HepG2 (cell line): Measurements from ENCODE around the gene MRFAP1L1. TPM values are rescaled to one million over a fixed set of nuclear protein-coding genes. Genes with fewer than 3 reads are reported as not detected.

ENCODE experiments used
- DR1 ChIP-seq: sonication (generic); formaldehyde crosslinking; IDR thresholded peaks from 2 replicates; pipeline ENCODE4 v1.8.0; 2021; ENCODE audit warnings: mild to moderate bottlenecking, missing genetic modification reagents, inconsistent platforms
- EP300 ChIP-seq, 3 experiments: sonication (generic) in 1 of 3; formaldehyde crosslinking in 1 of 3; IDR thresholded peaks; 2 replicates each; pipeline versions ENCODE4 v1.5.1 to v1.6.1; 2011 to 2020; ENCODE audit warnings: low read depth in 2 of 3, low read length in 2 of 3, borderline replicate concordance in 1 of 3, improper control_type of control experiment in 1 of 3, mild to moderate bottlenecking in 1 of 3, missing genetic modification reagents in 1 of 3, moderate library complexity in 1 of 3
- FOXC1 ChIP-seq: sonication (generic); formaldehyde crosslinking; IDR thresholded peaks from 2 replicates; pipeline ENCODE4 v1.8.0; 2022; ENCODE audit warnings: mild to moderate bottlenecking, missing genetic modification reagents, borderline replicate concordance
- HMG20A ChIP-seq: IDR thresholded peaks from 2 replicates; pipeline ENCODE4 v1.6.1; 2016; ENCODE audit warnings: borderline replicate concordance
- JARID2 ChIP-seq: sonication (generic); formaldehyde crosslinking; IDR thresholded peaks from 2 replicates; pipeline ENCODE4 v1.8.1; 2023; ENCODE audit warnings: missing genetic modification reagents, inconsistent platforms; ENCODE audit not compliant: insufficient replicate concordance
- NAIF1 ChIP-seq: sonication (generic); formaldehyde crosslinking; IDR thresholded peaks from 2 replicates; pipeline ENCODE4 v1.5.0; 2020; ENCODE audit warnings: mild to moderate bottlenecking, missing genetic modification reagents, borderline replicate concordance
- PHB2 ChIP-seq: fragments of 450-650 bp; IDR thresholded peaks from 2 replicates; pipeline ENCODE4 v1.6.1; 2018; ENCODE audit not compliant: partially characterized antibody
- SIX4 ChIP-seq: sonication (generic); formaldehyde crosslinking; IDR thresholded peaks from 2 replicates; pipeline ENCODE4 v1.4.0; 2020; ENCODE audit warnings: missing genetic modification reagents
- SOX6 ChIP-seq, 2 experiments: fragments of 450-650 bp in 1 of 2; sonication (generic) in 1 of 2; formaldehyde crosslinking in 1 of 2; IDR thresholded peaks; 2 replicates each; pipeline versions ENCODE4 v1.4.0 to v1.6.1; 2017 to 2020; ENCODE audit warnings: antibody characterized with exemption in 1 of 2, mild to moderate bottlenecking in 1 of 2, missing genetic modification reagents in 1 of 2
- WIZ ChIP-seq: sonication (generic); formaldehyde crosslinking; IDR thresholded peaks from 2 replicates; pipeline ENCODE4 v1.5.1; 2020; ENCODE audit warnings: mild to moderate bottlenecking, missing genetic modification reagents
- XBP1 ChIP-seq: sonication (generic); formaldehyde crosslinking; IDR thresholded peaks from 2 replicates; pipeline ENCODE4 v1.5.0; 2020; ENCODE audit warnings: missing genetic modification reagents
- ZBTB20 ChIP-seq: sonication (generic); formaldehyde crosslinking; IDR thresholded peaks from 2 replicates; pipeline ENCODE4 v1.8.1; 2023; ENCODE audit warnings: missing genetic modification reagents, low read depth, mild to moderate bottlenecking, borderline replicate concordance
- ZFP90 ChIP-seq: sonication (generic); formaldehyde crosslinking; IDR thresholded peaks from 2 replicates; pipeline ENCODE4 v1.8.0; 2022; ENCODE audit warnings: missing genetic modification reagents, mild to moderate bottlenecking, inconsistent platforms, borderline replicate concordance
- ZNF383 ChIP-seq: sonication (generic); formaldehyde crosslinking; IDR thresholded peaks from 2 replicates; pipeline ENCODE4 v1.4.0; 2020; ENCODE audit warnings: missing genetic modification reagents, mild to moderate bottlenecking, borderline replicate concordance
- ZNF7 ChIP-seq: IDR thresholded peaks from 2 replicates; pipeline ENCODE4 v1.6.1; 2016; ENCODE audit warnings: missing biosample characterization, missing genetic modification reagents
- ZNF773 ChIP-seq: sonication (generic); formaldehyde crosslinking; IDR thresholded peaks from 2 replicates; pipeline ENCODE4 v1.4.0; 2020; ENCODE audit warnings: missing genetic modification reagents, borderline replicate concordance
- ZNF850 ChIP-seq: sonication (generic); formaldehyde crosslinking; conservative IDR thresholded peaks from 2 replicates; pipeline ENCODE4 v1.9.0; 2021; ENCODE audit warnings: mild to moderate bottlenecking, missing genetic modification reagents
- polyA plus RNA-seq, 8 experiments: library from polyadenylated mRNA; depleted of rRNA in 3 of 8; stranded (reverse) in 7 of 8; unstranded in 1 of 8; fragments of >200 nt; fragmentation: Illumina TruSeq in 4 of 8; extraction: Trizol in 4 of 8; gene quantifications; 2 replicates each; pipeline versions ENCODE4 v1.2.1 to v1.2.3, GENCODE V29; 2011 to 2016; ENCODE audit warnings: low read depth in 4 of 8, missing spikeins in 1 of 8, mixed read lengths in 1 of 8; ENCODE audit not compliant: insufficient read depth in 1 of 8
- total RNA-seq, 5 experiments: library from RNA; depleted of rRNA; stranded (reverse); fragments of >200 nt; fragmentation: Illumina TruSeq; extraction: Trizol; gene quantifications; 2 replicates each; pipeline ENCODE4 v1.2.3, GENCODE V29; 2016; ENCODE audit warnings: low read depth in 1 of 5
- TF ChIP-seq, protein P1 (sequence below): IDR thresholded peaks from 2 replicates; pipeline ENCODE4 v1.6.1; 2016; ENCODE audit warnings: missing genetic modification reagents, missing compliant biosample characterization
- TF ChIP-seq, protein P2 (sequence below): sonication (generic); formaldehyde crosslinking; IDR thresholded peaks from 2 replicates; pipeline ENCODE4 v1.4.0; 2020; ENCODE audit warnings: missing genetic modification reagents
- TF ChIP-seq, protein P3 (sequence below): sonication (generic); formaldehyde crosslinking; IDR thresholded peaks from 2 replicates; pipeline ENCODE4 v1.5.0; 2020; ENCODE audit warnings: missing genetic modification reagents
- TF ChIP-seq, protein P4 (sequence below): sonication (generic); formaldehyde crosslinking; IDR thresholded peaks from 2 replicates; pipeline ENCODE4 v1.4.0; 2020; ENCODE audit warnings: missing genetic modification reagents
- TF ChIP-seq, protein P5 (sequence below), 2 experiments: sonication (generic) in 1 of 2; formaldehyde crosslinking in 1 of 2; IDR thresholded peaks; 2 replicates each; pipeline versions ENCODE4 v1.4.0 to v1.6.1; 2018 to 2020; ENCODE audit warnings: missing genetic modification reagents in 2 of 2, borderline replicate concordance in 1 of 2, low read depth in 1 of 2, mild to moderate bottlenecking in 1 of 2, missing biosample characterization in 1 of 2

Gene MRFAP1L1
- total and polyA plus RNA-seq, 2 of the 13 experiments (the other 11 are each of a cell fraction or from before 2014, with no cell fraction given) = 44.8 to 76.6 TPM

DNA sequence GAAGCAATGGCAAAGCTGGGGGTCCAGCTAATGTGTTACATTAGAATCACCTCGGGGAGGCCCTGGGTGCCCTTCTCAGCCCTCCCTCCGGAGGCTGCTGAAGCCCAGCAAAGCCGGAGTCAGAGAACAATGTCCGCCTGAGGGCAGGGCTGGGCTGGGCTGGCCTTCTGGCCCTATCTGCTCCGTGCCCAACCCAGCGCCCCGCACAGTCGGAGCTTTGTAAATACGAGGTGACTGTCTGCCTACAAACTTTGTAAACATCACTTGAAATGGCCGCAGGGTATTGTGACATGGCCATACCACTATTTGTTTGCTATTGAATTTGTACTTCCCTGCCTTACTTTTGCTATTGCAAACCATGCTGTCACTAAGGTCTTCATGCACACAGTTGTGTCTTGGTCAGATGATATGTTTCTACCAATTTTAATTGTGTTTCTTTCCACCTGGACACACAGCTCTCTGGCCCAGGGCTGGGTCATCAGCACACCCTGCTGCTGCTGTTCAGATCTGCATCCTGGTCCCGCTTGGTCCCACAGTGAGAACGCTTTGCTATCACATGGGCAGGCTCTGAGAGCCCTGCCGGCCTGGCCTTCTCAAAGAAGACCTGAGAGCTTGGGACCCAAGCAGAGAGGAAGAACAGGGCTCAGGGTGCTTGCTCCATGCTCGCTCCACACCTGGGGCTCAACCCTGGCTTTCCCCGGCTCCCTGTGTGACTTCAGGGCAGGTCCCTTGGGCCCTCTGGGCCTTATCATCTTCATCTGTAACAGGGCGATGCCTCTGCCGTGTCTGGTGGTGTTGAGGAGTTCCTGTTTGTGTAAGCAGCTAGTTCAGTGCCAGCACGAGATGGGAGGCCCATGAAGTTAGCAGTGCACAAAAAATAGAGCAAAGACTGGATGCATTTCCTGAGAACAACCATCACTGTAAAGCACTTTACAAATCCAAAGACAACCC lies 13.7 kb downstream of the MRFAP1L1 start (continued):
- TF ChIP-seq WIZ (CRISPR knock-in tag) (no peak; the same call in 1 of the 2 replicates), NAIF1 (CRISPR knock-in tag) (no peak), SIX4 (CRISPR knock-in tag) (peak; percentile 76), ZNF7 (CRISPR knock-in tag) (peak; percentile 94), PHB2 (no peak), SOX6 (IDR thresholded peaks at IDR 0.05) (no peak), SOX6 (CRISPR knock-in tag; IDR thresholded peaks at IDR 0.05) (peak; percentile 97), HMG20A (CRISPR knock-in tag) (peak; percentile 89), FOXC1 (CRISPR knock-in tag) (peak; percentile 79), JARID2 (CRISPR knock-in tag) (no peak), EP300 (IDR thresholded peaks at IDR 0.05; ENCODE audit: low read depth in 2 of 2, low read length in 2 of 2) (peak; percentile 74 to 84), EP300 (CRISPR knock-in tag; IDR thresholded peaks at IDR 0.05; ENCODE audit: borderline replicate concordance) (peak; percentile 87), ZNF383 (CRISPR knock-in tag) (no peak), ZBTB20 (CRISPR knock-in tag) (peak; percentile 84), ZNF773 (CRISPR knock-in tag) (no peak), DR1 (CRISPR knock-in tag) (no peak), ZFP90 (CRISPR knock-in tag) (peak; percentile 79), XBP1 (CRISPR knock-in tag) (no peak; the same call in 1 of the 2 replicates), ZNF850 (CRISPR knock-in tag) (no peak)
- TF ChIP-seq, protein P1, sequence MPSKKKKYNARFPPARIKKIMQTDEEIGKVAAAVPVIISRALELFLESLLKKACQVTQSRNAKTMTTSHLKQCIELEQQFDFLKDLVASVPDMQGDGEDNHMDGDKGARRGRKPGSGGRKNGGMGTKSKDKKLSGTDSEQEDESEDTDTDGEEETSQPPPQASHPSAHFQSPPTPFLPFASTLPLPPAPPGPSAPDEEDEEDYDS = peak; percentile 61
- TF ChIP-seq, protein P2, sequence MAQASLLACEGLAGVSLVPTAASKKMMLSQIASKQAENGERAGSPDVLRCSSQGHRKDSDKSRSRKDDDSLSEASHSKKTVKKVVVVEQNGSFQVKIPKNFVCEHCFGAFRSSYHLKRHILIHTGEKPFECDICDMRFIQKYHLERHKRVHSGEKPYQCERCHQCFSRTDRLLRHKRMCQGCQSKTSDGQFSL (CRISPR knock-in tag) = no peak
- TF ChIP-seq, protein P3, sequence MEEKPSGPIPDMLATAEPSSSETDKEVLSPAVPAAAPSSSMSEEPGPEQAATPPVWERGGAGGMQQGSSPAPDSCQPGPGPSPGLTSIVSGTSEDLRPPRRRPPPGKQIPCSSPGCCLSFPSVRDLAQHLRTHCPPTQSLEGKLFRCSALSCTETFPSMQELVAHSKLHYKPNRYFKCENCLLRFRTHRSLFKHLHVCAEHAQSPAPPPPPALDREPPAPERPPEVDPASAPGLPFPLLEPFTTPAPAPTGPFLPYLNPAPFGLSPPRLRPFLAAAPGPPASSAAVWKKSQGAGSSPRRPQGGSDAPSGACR (CRISPR knock-in tag) = peak; percentile 93
- TF ChIP-seq, protein P4, sequence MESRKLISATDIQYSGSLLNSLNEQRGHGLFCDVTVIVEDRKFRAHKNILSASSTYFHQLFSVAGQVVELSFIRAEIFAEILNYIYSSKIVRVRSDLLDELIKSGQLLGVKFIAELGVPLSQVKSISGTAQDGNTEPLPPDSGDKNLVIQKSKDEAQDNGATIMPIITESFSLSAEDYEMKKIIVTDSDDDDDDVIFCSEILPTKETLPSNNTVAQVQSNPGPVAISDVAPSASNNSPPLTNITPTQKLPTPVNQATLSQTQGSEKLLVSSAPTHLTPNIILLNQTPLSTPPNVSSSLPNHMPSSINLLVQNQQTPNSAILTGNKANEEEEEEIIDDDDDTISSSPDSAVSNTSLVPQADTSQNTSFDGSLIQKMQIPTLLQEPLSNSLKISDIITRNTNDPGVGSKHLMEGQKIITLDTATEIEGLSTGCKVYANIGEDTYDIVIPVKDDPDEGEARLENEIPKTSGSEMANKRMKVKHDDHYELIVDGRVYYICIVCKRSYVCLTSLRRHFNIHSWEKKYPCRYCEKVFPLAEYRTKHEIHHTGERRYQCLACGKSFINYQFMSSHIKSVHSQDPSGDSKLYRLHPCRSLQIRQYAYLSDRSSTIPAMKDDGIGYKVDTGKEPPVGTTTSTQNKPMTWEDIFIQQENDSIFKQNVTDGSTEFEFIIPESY (CRISPR knock-in tag) = peak; percentile 59
- TF ChIP-seq, protein P5, sequence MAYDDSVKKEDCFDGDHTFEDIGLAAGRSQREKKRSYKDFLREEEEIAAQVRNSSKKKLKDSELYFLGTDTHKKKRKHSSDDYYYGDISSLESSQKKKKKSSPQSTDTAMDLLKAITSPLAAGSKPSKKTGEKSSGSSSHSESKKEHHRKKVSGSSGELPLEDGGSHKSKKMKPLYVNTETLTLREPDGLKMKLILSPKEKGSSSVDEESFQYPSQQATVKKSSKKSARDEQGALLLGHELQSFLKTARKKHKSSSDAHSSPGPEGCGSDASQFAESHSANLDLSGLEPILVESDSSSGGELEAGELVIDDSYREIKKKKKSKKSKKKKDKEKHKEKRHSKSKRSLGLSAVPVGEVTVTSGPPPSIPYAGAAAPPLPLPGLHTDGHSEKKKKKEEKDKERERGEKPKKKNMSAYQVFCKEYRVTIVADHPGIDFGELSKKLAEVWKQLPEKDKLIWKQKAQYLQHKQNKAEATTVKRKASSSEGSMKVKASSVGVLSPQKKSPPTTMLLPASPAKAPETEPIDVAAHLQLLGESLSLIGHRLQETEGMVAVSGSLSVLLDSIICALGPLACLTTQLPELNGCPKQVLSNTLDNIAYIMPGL (CRISPR knock-in tag; IDR thresholded peaks at IDR 0.05; ENCODE audit: borderline replicate concordance in 1 of 2, low read depth in 1 of 2) = peak in 1 of 2 experiments; percentile 85; a peak in 1 of 4 replicates
